Heart left ventricle (tissue), 13 donors: ENCODE data around the gene RHOH.

ENCODE experiments used
- CTCF ChIP-seq, 12 donors: fragments of 200-600 bp; sonication (generic) in 4 of 12; IDR thresholded peaks; one replicate each; pipeline versions ENCODE4 v1.5.0 to v1.8.0; 2018 to 2022; ENCODE audit warnings: antibody characterized with exemption in 12 of 12, mild to moderate bottlenecking in 5 of 12
- POLR2A ChIP-seq, 2 donors: fragments of 450-650 bp; IDR thresholded peaks; one replicate each; pipeline ENCODE4 v1.6.1; 2017; ENCODE audit warnings: antibody characterized with exemption in 2 of 2, mild to moderate bottlenecking in 2 of 2, moderate library complexity in 2 of 2
- donor health status: ischemic (EF 13 %, LVEDD 7.1; RV severe dilation, severe dysfunction).
- donor health status: DM: no; HTN: yes; CAD: no.
- donor health status: DM: no; HTN: no; CAD: no.
- donor health status: ischemic (EF 25% LVEDD 6.9; RV normal size, moderate dysfunction).
- donor health status: ischemic (EF 25% LVEDD 5.7; RV mildly dilated, moderate dysfunction).
- donor health status: ischemic (EF 35%, LVEDD 5.7; RV mildly dilated, moderate dysfunction).
- donor health status: nonischemic (EF 11% LVEDD 7.7; RV severe dilation, severe dysfunction).
- donor health status: DM: yes; HTN: yes; CAD: no.
- donor health status: PGD.
- donor health status: ischemic (EF 29% LVEDD 5.4; RV normal size, mild dysfunction).
- donor health status: nonischemic (EF 23%, LVEDD 6.1; RV moderate dilation, normal function).

- no peak for TF ChIP-seq CTCF (IDR thresholded peaks at IDR 0.05)
- no peak for TF ChIP-seq POLR2A (IDR thresholded peaks at IDR 0.05)
Observed at GRCh38 chr4:40241026-40241425, 44.2 kb downstream of the RHOH start.
